Mesothelial cell of epicardium (in vitro differentiated cells): ENCODE results near the gene RGS1. TPM values are rescaled to one million over a fixed set of nuclear protein-coding genes. Genes with fewer than 3 reads are reported as not detected.

ENCODE experiments used
- DNase-seq, 2 experiments: peaks; one replicate each; pipeline ENCODE4 v3.0.0; 2021; ENCODE audit warnings: low spot score in 2 of 2; ENCODE audit not compliant: unreplicated experiment in 2 of 2
- H3K27ac Mint-ChIP-seq: 2 replicates; pipeline ENCODE4 v1.8.0; 2021; ENCODE audit warnings: mixed read lengths
- H3K27me3 Mint-ChIP-seq: 2 replicates; pipeline ENCODE4 v1.8.0; 2021; ENCODE audit warnings: low read depth, mixed read lengths
- H3K36me3 Mint-ChIP-seq: 2 replicates; pipeline ENCODE4 v1.8.0; 2021; ENCODE audit warnings: mixed read lengths
- H3K4me1 Mint-ChIP-seq: 2 replicates; pipeline ENCODE4 v1.8.0; 2021; ENCODE audit warnings: mixed read lengths
- H3K4me3 Mint-ChIP-seq: 2 replicates; pipeline ENCODE4 v1.8.0; 2021; ENCODE audit warnings: mild to moderate bottlenecking, moderate library complexity, mixed read lengths
- H3K9me3 Mint-ChIP-seq: 2 replicates; pipeline ENCODE4 v1.8.0; 2021; ENCODE audit warnings: mixed read lengths
- total RNA-seq: library from RNA; stranded (reverse); gene quantifications from 3 replicates; pipeline ENCODE4 v1.2.1, GENCODE V29; 2021
- TF ChIP-seq, protein P1 (sequence below): fragments of 200-600 bp; sonication (generic); IDR thresholded peaks from one replicate; pipeline ENCODE4 v1.5.0; 2021; ENCODE audit warnings: antibody characterized with exemption; ENCODE audit not compliant: unreplicated experiment

The RGS1 gene
- total RNA-seq, 1 donor from 2014 or later = 0.40 TPM

DNA sequence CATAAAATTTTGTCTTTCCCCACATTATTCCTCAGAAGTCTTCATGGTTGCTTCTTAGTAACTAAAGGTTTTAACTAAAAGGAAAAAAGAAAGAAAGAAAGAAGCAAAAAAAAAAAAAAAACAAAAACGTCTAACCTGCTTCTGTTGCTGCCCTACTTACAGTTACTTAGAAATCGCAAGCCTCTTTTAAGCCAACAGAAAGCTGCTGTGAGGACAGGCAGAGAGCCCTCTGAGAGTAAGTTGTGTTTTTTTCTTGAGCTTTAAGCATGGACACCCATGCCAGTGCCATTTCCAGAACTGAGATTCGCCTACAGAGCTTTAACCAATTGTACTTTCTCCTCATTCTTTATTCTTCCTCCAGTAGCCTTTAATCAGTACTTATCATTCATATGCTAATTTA is 25.6 kb upstream of the RGS1 start:
- Mint-ChIP-seq H3K27ac (peak overlapping the region; percentile 52), H3K36me3 (no peaks in the 10 kb centered on the region), H3K4me3 (no peak overlapping the region), H3K27me3 (no peaks in the 10 kb centered on the region), H3K4me1 (peaks cover 16% of the 10 kb centered on the region), H3K9me3 (peaks cover 10% of the 10 kb centered on the region)
- DNase-seq = no peak
- TF ChIP-seq, protein P1, sequence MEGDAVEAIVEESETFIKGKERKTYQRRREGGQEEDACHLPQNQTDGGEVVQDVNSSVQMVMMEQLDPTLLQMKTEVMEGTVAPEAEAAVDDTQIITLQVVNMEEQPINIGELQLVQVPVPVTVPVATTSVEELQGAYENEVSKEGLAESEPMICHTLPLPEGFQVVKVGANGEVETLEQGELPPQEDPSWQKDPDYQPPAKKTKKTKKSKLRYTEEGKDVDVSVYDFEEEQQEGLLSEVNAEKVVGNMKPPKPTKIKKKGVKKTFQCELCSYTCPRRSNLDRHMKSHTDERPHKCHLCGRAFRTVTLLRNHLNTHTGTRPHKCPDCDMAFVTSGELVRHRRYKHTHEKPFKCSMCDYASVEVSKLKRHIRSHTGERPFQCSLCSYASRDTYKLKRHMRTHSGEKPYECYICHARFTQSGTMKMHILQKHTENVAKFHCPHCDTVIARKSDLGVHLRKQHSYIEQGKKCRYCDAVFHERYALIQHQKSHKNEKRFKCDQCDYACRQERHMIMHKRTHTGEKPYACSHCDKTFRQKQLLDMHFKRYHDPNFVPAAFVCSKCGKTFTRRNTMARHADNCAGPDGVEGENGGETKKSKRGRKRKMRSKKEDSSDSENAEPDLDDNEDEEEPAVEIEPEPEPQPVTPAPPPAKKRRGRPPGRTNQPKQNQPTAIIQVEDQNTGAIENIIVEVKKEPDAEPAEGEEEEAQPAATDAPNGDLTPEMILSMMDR = no peak

DNA sequence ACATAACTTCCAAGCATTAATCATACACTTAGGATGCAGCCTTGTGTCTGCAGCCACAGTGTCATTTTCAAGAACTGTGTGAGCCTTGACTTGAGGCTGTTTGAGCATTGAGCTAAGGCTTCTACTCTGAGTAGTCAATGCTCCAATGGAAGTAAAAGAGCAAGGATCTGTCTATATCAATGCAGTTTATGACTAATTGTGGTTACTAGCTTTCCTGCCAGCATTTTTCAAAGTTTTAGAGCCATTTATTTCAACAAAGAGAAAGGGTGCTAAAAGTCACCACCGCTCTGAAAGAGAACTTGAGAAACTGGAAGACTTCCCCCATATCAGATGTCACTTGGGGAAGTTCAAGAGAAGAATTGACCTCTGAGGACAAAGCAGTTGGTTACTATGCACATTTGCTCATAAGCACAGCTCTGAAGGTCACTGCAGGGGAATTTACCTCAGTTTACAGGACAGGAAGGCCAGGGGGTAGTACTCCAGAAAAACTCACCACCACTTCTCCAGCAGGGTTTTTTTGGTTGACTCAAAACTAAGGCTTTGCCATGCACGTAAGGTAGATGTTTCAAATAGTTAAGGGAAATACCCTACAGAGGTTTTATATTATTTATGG is 24.5 kb upstream of the RGS1 start:
- H3K27ac Mint-ChIP-seq = no peak overlapping the region
- no peak for DNase-seq
- H3K36me3 Mint-ChIP-seq = no peaks in the 10 kb centered on the region
- H3K9me3 Mint-ChIP-seq = peaks cover 15% of the 10 kb centered on the region
- peaks cover 14% of the 10 kb centered on the region for H3K4me1 Mint-ChIP-seq
- H3K27me3 Mint-ChIP-seq = no peaks in the 10 kb centered on the region
- TF ChIP-seq, protein P1 = no peak
- H3K4me3 Mint-ChIP-seq = no peak overlapping the region

DNA sequence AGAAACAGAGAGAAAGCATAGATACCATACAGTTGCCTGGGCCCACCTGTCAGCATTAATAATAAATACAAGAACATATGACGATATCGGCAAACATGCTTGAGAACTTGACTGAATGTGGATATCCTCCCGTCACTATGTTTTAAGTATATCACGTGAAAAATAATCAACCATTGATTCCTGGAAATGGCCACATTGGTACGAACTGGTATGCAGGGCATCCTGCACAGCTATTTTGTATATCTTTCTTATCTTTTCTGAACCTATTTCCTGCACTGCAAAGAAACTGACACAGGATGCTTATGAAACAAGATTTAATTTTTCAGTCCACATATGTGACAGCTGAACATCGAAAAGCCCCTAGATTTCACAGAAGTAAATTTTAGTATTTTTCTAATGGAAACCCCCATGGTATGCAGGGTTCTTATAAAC is 22.8 kb upstream of the RGS1 start:
- H3K27me3 Mint-ChIP-seq = no peaks in the 10 kb centered on the region
- TF ChIP-seq, protein P1 = no peak
- H3K4me1 Mint-ChIP-seq = peaks cover 11% of the 10 kb centered on the region
- no peaks in the 10 kb centered on the region for H3K36me3 Mint-ChIP-seq
- peaks cover 19% of the 10 kb centered on the region for H3K9me3 Mint-ChIP-seq
- no peak overlapping the region for H3K4me3 Mint-ChIP-seq
- H3K27ac Mint-ChIP-seq = no peak overlapping the region
- DNase-seq = no peak

DNA sequence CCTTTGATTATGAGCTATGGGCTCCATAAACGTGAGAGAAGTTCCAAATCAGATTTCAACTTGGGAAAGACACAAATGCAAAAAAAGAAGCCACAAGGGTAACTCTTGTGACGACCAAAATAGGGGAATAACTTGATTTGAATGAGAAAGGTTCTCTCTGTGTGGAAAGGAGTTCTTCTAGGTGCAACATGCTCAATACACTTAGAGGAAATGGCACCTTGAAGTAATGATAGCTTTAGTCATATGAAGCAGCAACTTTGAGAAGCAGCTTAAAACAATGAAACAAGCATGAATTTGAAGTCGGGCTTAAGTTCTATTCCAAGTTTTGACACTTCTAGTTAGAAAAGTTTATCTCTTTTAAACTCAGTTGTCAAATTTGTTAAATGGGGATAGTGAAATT is 21.8 kb upstream of the RGS1 start:
- Mint-ChIP-seq H3K27me3 (no peaks in the 10 kb centered on the region), H3K36me3 (no peaks in the 10 kb centered on the region), H3K27ac (no peak overlapping the region), H3K4me1 (peaks cover 11% of the 10 kb centered on the region), H3K4me3 (no peak overlapping the region), H3K9me3 (peaks cover 19% of the 10 kb centered on the region)
- TF ChIP-seq, protein P1 = no peak
- DNase-seq = no peak

DNA sequence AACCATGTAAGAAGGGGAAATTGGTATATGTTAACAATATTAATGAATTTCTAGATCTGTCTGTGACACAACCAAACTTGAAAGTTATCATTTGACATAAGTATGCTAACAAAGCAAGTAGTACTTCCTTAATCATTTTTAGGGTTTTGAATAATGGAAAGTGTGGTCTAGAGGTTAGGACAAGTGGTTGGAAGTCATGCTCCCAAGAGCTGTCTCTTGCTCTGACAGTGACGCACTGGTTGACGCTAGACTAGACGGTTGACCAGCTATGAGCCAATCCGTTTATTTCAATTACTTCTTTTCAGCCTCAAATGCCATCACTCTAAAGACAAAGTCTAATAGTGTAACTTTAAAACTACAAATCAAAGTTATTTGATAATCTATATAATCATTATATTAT is 20.7 kb upstream of the RGS1 start:
- Mint-ChIP-seq H3K4me3 (no peak overlapping the region), H3K27ac (no peak overlapping the region), H3K9me3 (peaks cover 19% of the 10 kb centered on the region), H3K36me3 (no peaks in the 10 kb centered on the region), H3K4me1 (peaks cover 20% of the 10 kb centered on the region), H3K27me3 (no peaks in the 10 kb centered on the region)
- TF ChIP-seq, protein P1 = no peak
- DNase-seq = no peak

DNA sequence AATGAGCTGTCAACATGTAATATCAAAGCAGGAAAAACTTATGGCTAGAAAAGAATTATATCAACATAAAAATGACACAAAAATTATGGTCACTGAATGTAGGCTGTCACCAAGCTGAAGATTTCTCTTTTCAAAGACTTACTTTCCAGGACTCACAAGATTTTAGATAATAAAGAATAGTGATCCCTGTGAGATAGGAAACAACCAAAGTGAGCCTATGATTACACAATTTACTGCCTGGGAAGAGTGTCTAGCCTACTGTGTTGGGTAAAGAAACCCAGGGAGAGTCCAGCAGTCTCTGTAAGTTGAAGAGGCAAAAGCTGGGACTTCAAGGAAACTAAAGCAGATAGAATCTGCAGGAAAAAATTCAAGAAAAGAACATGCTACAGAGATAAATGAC is 20.2 kb upstream of the RGS1 start:
- H3K9me3 Mint-ChIP-seq = peaks cover 19% of the 10 kb centered on the region
- H3K4me3 Mint-ChIP-seq = no peak overlapping the region
- TF ChIP-seq, protein P1 = no peak
- no peaks in the 10 kb centered on the region for H3K36me3 Mint-ChIP-seq
- H3K27ac Mint-ChIP-seq = peak overlapping the region; percentile 33
- no peak for DNase-seq
- H3K4me1 Mint-ChIP-seq = peaks cover 23% of the 10 kb centered on the region
- no peaks in the 10 kb centered on the region for H3K27me3 Mint-ChIP-seq
